NCI-H345 treated with DMSO at 0.1 percent for 48 hours (cell line): Measurements from ENCODE around the gene GFPT1.

Source experiments
- DNase-seq: peaks from one replicate; lab custom pipeline; 2025; ENCODE audit not compliant: unreplicated experiment; lab: John Stamatoyannopoulos, UW

Gene GFPT1

GRCh38 chr2:69330781-69331180 is 56.2 kb downstream of the GFPT1 start:
- DNase-seq, result no peak

DNA sequence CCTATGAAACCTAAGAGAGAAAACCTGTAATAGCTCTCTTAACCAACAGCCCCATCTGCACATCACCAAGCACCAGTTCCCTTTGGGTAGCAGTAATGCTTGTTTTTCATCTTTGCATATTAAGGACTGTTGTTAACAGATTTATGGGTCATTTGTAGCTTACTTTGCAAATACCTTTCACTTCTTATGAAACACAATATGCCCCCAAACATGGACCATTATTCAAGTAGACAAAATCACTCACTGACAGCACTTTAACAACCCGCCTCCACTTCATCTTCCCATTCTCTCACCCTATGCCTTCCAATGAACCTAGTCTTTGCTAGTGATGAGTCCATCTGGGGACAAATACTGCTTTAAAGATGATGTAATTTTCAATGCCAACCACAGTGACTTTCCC is 64.4 kb downstream of the GFPT1 start:
- no peak for DNase-seq

- no peak for DNase-seq
These were observed 70.5 kb downstream of the GFPT1 start for GRCh38 chr2:69316550-69316949.

DNA sequence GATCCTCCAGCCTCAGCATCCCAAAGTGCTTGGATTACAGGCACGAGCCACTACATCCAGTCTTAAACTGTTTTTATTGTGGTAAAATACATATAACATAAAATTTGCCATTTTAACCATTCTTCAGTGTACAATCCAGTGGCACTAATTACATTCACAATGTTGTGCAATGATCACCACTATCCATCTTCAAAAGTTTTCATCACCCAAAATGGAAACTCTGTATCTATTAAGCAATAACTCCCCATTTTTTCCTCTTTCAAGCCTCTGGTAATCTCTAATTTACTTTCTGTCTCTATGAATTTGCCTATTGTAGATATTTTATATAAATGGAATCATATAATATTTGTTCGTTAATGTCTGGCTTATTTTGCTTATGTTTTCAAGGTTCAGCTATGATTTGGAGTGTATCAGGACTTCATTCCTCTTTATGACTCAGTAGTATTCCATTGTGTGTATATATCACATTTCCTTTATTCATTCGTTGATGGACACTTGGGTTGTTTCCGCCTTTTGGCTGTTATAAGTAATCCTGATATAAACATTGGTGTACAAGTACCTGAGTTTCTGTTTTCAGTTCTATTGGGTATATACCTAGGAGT is 71.8 kb downstream of the GFPT1 start:
- no peak for DNase-seq

GRCh38 chr2:69311024-69311416 is 76.0 kb downstream of the GFPT1 start:
- no peak for DNase-seq

- DNase-seq, result no peak
These were observed 76.7 kb downstream of the GFPT1 start for GRCh38 chr2:69310111-69311023.

DNA sequence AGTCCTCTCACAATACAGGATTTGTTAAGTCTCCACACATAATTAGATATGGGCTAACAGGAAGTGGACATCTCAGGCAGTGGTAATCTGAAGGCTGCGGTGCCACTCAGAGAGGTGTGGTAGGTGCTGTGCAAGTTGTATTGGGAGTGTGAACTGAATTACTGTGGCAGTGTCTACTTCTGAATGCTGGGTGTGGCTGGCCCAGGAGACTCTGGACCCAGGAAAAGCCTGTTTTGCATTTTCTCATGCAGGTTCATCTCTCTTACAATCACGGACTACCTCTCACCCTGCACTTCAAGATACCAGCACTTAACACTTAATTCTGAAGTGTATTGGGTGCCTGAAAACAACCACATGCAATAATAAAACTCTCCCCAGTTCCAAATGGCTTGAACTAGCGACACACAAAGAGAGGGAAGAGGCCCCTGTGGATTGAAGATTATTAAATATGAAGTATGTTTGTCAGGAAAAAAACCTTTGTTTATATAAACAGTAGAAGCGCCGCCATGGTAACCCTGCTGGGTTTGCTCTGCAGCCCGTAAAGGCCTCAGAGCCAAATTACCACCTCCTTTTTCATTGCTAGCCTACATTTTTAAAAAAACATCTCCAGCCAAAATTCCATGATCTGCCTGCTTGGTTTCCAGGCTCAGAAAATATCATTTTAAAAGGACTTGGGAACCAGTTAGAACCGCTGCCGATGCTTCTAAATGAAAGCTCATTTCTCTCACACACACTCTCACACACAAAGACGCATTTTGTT is 77.5 kb downstream of the GFPT1 start:
- DNase-seq, result no peak

DNA sequence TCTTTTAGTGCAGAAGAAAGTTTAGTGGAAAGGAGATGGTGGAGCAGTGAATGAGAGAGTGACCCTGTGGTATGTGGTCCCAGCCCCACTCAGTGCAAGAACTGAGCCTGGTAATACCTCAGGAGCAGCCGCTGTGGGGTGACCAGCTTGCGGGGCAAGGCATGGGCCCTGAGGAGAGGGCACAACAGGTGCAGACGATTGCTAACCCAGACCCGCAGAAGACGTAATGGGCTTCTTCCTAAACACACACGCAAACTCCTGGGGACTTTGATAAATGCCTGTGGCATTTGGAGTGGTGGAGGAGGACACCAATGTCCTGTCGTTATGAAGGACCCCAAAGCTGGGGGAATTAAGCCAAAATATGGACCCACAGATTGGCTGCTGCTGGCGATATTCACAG is 78.7 kb downstream of the GFPT1 start:
- DNase-seq, result no peak

DNA sequence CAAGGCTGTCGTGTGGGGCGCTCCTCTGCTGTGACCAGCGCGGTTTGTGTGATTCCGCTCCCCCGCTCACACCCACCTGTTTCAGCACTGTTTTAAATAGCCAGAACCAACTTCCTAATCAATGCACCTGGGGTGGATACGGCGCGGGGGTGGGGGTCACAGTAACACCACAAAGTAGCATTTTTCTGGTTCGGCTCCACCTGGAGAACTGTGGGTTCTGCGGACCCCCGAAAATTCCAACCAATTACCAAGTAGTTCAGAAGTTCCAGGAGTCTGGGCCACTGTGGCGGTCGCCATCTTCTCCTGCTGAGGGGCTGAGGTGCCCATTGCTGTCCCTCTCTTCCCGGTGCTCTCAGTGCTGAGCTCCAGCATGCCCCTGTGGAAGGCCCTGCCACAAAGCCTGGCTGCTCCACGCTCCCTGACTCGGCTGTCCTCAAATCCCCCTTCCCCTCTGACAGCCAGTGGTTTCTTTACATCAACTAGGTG is 79.4 kb downstream of the GFPT1 start:
- DNase-seq, result no peak

- DNase-seq, result peak; percentile 43
These were observed 80.0 kb downstream of the GFPT1 start for GRCh38 chr2:69306822-69307578.

GRCh38 chr2:69306393-69306821 is 80.6 kb downstream of the GFPT1 start:
- no peak for DNase-seq

DNA sequence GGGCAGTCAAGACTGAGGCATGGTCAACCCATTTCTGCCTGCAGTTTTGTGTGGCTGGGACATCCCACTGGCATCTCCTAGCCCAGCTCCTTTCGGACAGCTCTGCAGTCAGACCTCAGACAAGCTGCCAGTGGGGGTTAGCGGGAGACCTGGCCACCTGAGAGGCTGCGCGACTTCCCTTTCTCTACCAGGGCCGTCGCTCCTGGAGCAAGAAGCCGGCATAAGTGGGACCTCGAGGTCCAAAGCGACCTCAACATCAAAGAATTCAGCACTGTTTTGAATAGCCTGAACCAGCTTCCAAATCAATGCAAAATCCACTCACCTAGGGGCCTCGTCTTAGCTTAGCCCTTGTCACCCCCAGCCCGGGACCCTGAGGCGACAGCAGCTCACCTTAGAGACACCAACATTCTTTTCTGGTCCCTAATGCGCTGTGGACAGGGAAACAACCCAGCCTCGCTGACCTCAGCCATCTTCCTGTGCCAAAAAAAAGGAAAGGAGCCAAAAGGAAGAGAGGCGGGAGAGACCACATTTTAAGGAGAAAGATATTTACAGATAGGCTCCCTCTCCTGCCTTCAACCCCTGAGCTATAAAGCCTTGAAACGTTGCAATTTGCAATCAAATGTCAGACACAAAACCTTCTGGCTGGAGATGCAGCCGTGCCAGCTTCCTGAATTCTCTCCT is 81.2 kb downstream of the GFPT1 start:
- DNase-seq, result no peak

- DNase-seq, result no peak
These were observed 81.9 kb downstream of the GFPT1 start for GRCh38 chr2:69305166-69305565.

DNA sequence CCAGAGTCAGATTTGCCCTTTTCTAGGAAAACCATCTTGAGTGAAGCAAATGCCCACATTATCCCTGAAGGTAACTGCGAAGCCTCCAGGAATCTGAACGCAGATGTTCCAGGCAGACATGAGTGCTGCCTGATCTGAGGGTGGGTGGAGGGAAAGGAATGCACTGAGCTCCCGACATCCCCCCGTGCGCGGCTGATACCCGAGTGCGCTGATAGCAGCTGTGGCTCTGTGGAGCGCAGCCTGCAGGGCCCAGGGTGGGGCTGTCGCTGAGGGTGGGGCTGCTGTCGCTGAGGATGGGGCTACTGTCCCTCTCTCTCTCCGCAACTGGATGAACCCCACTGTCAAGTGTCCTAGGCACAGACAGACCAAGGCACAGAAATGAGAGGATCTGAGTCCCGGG is 82.4 kb downstream of the GFPT1 start:
- DNase-seq, result no peak

DNA sequence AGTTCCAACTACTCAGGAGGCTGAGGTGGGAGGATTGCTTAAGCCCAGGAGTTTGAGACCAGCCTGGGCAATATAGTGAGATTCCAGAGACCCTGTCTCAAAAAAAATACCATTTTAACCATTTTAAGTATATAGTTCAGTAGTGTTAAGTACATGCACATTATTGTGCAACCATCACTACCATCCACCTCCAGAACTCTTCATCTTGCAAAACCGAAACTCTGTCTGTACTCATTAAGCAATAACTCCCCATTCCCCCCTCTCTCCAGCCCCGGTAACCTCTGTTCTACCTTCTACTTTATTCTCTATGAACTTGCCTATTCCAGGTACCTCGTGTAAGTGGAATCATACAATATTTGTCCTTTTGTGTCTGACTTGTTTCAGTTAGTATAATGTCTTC is 86.4 kb downstream of the GFPT1 start:
- DNase-seq, result no peak

GRCh38 chr2:69299772-69300516 is 87.1 kb downstream of the GFPT1 start:
- DNase-seq, result no peak

DNA sequence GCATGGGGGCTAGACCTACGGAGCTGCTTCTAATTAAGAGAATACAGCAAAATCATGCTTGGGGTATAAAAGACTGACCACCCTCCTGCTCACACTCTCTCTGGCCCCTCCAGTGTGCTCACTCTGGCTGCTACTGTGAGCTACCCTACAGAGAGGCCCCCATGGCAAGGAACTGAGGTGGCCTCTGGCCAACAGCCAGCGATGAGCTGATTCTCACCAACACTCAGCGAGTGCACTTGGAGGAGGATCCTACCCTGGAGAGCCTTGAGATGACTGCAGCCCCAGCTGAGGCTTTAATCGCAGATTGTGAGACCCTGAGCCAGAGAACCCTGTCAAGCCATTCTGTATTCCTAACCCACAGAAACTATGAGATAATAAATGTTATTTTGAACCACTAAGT is 88.2 kb downstream of the GFPT1 start:
- no peak for DNase-seq

- DNase-seq, result no peak
These were observed 88.8 kb downstream of the GFPT1 start for GRCh38 chr2:69298261-69298660.

DNA sequence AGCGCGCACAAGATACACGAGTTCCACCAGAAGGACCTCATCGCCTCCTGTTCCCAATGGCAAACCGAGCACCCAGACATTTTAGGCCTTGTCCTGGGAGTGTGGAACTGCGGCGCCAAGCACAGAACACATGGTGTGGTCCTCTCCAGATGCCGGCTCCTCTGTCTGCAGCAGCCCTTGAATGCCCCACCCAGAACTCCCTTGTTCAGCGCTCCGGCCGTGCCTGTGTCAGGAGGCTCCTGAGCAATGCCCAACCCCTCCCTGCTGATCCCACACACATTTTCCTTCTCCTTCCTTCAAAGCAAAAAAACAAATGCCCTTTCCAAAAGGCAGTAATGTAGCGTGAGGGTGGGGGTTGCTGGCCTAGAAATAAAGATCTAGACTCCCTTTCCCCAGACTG is 89.8 kb downstream of the GFPT1 start:
- no peak for DNase-seq

DNA sequence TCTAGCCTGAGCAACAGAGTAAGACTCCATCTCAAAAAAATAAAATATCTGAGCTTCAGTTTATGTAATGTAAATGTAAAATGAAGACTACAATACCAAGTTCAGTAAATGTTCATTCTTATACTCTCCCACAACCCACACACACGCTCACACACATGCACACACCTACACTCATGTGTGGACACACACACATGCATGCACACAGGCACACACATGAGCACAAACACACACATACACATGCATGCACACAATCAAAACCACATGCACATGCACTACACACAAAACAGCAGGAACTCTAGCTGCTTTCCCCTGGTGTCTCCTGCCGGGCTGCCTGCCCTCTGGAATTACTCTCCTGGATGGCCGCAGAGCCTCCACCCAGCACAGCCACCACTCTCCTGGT is 90.6 kb downstream of the GFPT1 start:
- no peak for DNase-seq
